Dermis blood vessel endothelial cell (primary cell): Measurements from ENCODE around the gene LHFPL2. TPM values are rescaled to one million over a fixed set of nuclear protein-coding genes. Genes with fewer than 3 reads are reported as not detected.

Experiments used
- DNase-seq: peaks from one replicate; pipeline ENCODE4 v3.0.0; 2010
- total RNA-seq: library from RNA; depleted of rRNA; stranded (reverse); fragments of >200 nt; gene quantifications from 2 replicates; pipeline ENCODE4 v1.2.3, GENCODE V29; 2014

Gene LHFPL2
- total RNA-seq, 1 donor from 2014 or later, result 67.7 TPM

GRCh38 chr5:78449103-78449502, 199.5 kb downstream of the LHFPL2 start:
- DNase-seq, result no peak

GRCh38 chr5:78447775-78448424, 200.7 kb downstream of the LHFPL2 start:
- no peak for DNase-seq
